ENCODE data around the gene ZNF77.
"Not testable (repeated sequence)": the region's sequence is repeated elsewhere in the genome, so short reads cannot be mapped to it uniquely, and the experiment has no call there.

ZNF77 gene

DNA sequence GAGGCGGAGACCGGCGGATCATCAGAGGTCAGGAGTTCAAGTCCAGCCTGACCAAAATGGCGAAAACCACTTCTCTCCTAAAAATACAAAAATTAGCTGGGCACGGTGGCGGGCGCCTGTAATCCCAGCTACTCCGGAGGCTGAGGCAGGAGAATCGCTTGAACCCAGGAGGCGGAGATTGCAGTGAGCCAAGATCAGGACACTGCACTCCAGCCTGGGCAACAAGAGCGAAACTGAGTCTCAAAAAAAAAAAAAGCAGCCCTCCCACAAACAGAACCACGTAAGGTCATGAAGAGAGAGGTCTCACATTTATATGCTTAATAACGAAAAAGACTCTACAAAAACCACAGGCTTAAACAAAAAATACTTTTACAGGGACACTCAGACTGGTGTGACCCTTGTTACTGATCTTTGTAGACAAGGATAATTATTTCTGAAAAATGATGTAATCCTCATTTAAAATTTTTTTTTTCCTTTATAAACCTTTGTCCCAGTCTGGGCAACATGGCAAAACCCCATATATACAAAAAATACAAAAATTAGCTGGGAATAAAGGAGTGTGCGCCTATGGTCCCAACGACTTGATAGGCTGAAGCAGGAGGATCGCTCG is 909 bp upstream of the ZNF77 start:
- peak overlapping the region; percentile 84 for H3K4me3 ChIP-seq (replicated peaks; ENCODE audit: low read depth, low read length)
- TF ChIP-seq CTCF (IDR thresholded peaks at IDR 0.05; ENCODE audit: low read depth, low read length, missing control alignments) = no peak
- no peak for DNase-seq (ENCODE audit: extremely low read depth, low read depth)

DNA sequence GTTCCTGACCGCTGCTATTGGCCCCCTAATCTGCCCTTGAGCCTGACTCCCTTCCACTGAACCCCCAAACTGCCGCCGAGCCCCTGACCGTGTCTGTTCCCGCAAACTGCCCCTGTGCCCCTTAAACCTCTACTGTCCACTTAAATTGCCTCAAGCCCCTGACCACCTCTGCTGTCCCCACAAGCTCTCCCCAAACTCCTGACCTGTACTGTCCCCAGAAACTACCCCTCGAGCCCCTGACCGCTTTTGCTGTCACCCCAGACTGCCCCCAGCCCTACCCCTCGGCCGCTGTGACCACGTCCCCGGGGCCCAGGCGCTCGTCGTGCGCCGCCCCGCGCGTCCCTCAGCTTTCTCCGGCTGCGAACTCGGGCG is 382 bp downstream of the ZNF77 start:
- no peak for DNase-seq (ENCODE audit: extremely low read depth, low read depth)
- no peak for TF ChIP-seq CTCF (IDR thresholded peaks at IDR 0.05; ENCODE audit: low read depth, low read length, missing control alignments)
- peak overlapping the region; percentile 84 for H3K4me3 ChIP-seq (replicated peaks; ENCODE audit: low read depth, low read length)

GRCh38 chr19:2942928-2943640 is 1.7 kb downstream of the ZNF77 start:
- no peak overlapping the region for H3K4me3 ChIP-seq (replicated peaks; ENCODE audit: low read depth, low read length)

DNA sequence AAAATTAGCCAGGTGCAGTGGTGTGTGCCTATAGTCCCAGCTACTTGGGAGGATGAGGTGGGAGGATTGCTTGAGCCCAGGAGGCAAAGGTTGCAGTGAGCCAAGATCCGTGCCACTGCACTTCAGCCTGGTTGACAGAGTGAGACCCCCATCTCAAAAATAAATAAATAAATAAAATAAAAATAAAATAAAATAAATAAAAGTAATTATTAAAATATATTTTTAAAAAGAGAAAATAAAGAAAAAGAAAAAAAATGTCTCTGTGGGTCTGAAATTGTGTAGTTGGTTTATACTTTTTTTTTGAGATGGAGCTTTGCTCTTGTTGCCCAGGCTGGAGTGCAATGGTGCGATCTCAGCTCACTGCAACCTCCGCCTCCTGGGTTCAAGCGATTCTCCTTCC is 8.9 kb downstream of the ZNF77 start:
- not testable (repeated sequence) for DNase-seq (ENCODE audit: extremely low read depth, low read depth); H3K4me3 ChIP-seq (replicated peaks; ENCODE audit: low read depth, low read length)

More at GRCh38 chr19:2942928-2943640, 1.7 kb downstream of the ZNF77 start:
- TF ChIP-seq CTCF (IDR thresholded peaks at IDR 0.05; ENCODE audit: low read depth, low read length, missing control alignments) = no peak
- DNase-seq (ENCODE audit: extremely low read depth, low read depth) = no peak

DNA sequence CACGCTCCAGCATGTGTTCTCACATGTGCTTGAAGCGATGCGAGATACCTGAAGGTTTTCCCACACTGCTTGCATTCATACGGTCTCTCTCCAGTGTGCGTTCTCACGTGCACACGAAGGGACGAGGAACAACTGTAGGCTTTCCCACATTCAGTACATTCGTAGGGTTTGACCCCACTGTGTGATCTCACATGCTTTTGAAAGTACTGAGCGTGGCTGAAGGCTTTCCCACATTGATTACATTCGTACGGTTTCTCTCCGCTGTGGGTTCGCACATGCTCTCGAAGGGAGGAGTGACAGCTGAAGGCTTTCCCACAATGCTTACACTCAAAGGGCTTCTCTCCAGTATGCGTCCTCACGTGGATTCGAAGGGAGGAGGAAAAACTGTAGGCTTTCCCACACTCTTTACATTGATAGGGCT is 11.3 kb downstream of the ZNF77 start:
- no peak overlapping the region for H3K4me3 ChIP-seq (replicated peaks; ENCODE audit: low read depth, low read length)
- no peak for DNase-seq (ENCODE audit: extremely low read depth, low read depth)
- no peak for TF ChIP-seq CTCF (IDR thresholded peaks at IDR 0.05; ENCODE audit: low read depth, low read length, missing control alignments)

GRCh38 chr19:2927032-2927430 is 17.7 kb downstream of the ZNF77 start:
- TF ChIP-seq CTCF (IDR thresholded peaks at IDR 0.05; ENCODE audit: low read depth, low read length, missing control alignments) = no peak
- no peak for DNase-seq (ENCODE audit: extremely low read depth, low read depth)
- H3K4me3 ChIP-seq (replicated peaks; ENCODE audit: low read depth, low read length) = no peak overlapping the region

DNA sequence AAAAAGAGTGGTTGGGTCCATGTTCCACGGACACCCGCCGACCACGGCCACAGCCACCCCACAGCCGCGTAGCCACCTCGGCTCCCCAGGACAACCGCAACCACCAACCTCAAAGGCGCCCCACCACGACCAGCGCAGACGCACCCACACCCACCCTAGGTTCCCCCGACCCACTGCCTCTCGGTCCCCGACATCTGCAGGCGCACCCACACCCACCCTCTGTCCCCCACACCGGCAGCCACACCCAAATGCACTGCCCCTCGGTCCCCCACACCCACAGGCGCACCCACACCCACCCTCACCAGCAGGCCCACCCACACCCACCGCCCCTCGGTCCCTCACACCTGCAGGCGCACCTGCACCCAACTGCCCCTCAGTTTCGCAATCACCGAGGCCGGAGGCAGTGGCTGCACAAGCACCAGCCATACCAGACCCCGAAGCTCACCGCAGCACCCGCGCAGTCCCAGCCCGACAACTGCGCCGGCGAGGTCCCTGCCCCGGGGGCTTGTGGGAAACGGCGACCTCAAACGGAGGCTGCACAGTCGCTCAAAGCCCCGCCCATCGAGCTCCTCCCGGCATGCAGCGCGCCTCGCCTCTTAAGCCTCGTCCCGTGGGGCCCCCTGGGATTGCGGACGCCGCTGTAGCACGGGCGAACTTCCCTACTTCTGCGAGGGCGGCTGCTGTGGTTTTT is 18.3 kb downstream of the ZNF77 start:
- no peak for TF ChIP-seq CTCF (IDR thresholded peaks at IDR 0.05; ENCODE audit: low read depth, low read length, missing control alignments)
- no peak for DNase-seq (ENCODE audit: extremely low read depth, low read depth)

More for the DNA sequence above, 18.3 kb downstream of the ZNF77 start:
- no peak overlapping the region for H3K4me3 ChIP-seq (replicated peaks; ENCODE audit: low read depth, low read length)

All from HFF-Myc (cell line).